H9 (cell line): ENCODE data around the gene OVOL1. TPM values are rescaled to one million over a fixed set of nuclear protein-coding genes. Genes with fewer than 3 reads are reported as not detected.
"Not testable (repeated sequence)": the region's sequence is repeated elsewhere in the genome, so short reads cannot be mapped to it uniquely, and the experiment has no call there.

Source experiments
- DNase-seq: peaks from one replicate; pipeline ENCODE4 v3.0.0-alpha.2; 2017
- H2AFZ ChIP-seq: one replicate; pipeline ENCODE4 v1.6.1; 2013; ENCODE audit warnings: mild to moderate bottlenecking, low read length, control low read depth, moderate library complexity
- H2AK5ac ChIP-seq: 2 replicates; pipeline ENCODE4 v1.6.1; 2013; ENCODE audit warnings: low read length, control low read depth, mixed read lengths; ENCODE audit not compliant: insufficient read length
- H2BK120ac ChIP-seq: one replicate; pipeline ENCODE4 v1.6.1; 2013; ENCODE audit warnings: low read depth, mild to moderate bottlenecking, low read length, control low read depth, inconsistent platforms; ENCODE audit not compliant: poor library complexity, severe bottlenecking
- H2BK12ac ChIP-seq: 2 replicates; pipeline ENCODE4 v1.6.1; 2013; ENCODE audit warnings: low read length, control low read depth, mixed read lengths, low read depth; ENCODE audit not compliant: insufficient read length
- H2BK15ac ChIP-seq: 2 replicates; pipeline ENCODE4 v1.6.1; 2013; ENCODE audit warnings: low read depth, low read length, control low read depth
- H2BK20ac ChIP-seq: one replicate; pipeline ENCODE4 v1.6.1; 2013; ENCODE audit warnings: low read depth, mild to moderate bottlenecking, low read length, control low read depth, inconsistent platforms; ENCODE audit not compliant: poor library complexity, severe bottlenecking
- H2BK5ac ChIP-seq: 2 replicates; pipeline ENCODE4 v1.6.1; 2013; ENCODE audit warnings: low read length, control low read depth, mixed read lengths; ENCODE audit not compliant: insufficient read length
- H3K14ac ChIP-seq: 2 replicates; pipeline ENCODE4 v1.6.1; 2013; ENCODE audit warnings: low read length, control low read depth; ENCODE audit not compliant: insufficient read depth
- H3K18ac ChIP-seq: 2 replicates; pipeline ENCODE4 v1.6.1; 2013; ENCODE audit warnings: low read depth, mild to moderate bottlenecking, mixed read lengths, low read length, control low read depth; ENCODE audit not compliant: insufficient read length
- H3K23ac ChIP-seq: 2 replicates; pipeline ENCODE4 v1.6.1; 2013; ENCODE audit warnings: low read length, control low read depth, mixed read lengths, low read depth; ENCODE audit not compliant: insufficient read length
- H3K23me2 ChIP-seq: 2 replicates; pipeline ENCODE4 v1.6.1; 2013; ENCODE audit warnings: low read depth, mild to moderate bottlenecking, mixed read lengths, low read length, control low read depth; ENCODE audit not compliant: insufficient read length, poor library complexity, severe bottlenecking
- H3K27ac ChIP-seq: 2 replicates; pipeline ENCODE4 v1.5.1; 2013; ENCODE audit warnings: low read length, control low read depth, mixed read lengths, low read depth; ENCODE audit not compliant: insufficient read length
- H3K27me3 ChIP-seq: 2 replicates; pipeline ENCODE4 v1.6.1; 2013; ENCODE audit warnings: low read length, control low read depth, inconsistent platforms; ENCODE audit not compliant: insufficient read depth
- H3K4ac ChIP-seq: 2 replicates; pipeline ENCODE4 v1.6.1; 2013; ENCODE audit warnings: low read depth, mild to moderate bottlenecking, control low read depth, inconsistent platforms, low read length, moderate library complexity
- H3K4me1 ChIP-seq: 2 replicates; pipeline ENCODE4 v1.6.1; 2013; ENCODE audit warnings: low read length, control low read depth, inconsistent platforms; ENCODE audit not compliant: insufficient read depth
- H3K4me2 ChIP-seq: 2 replicates; pipeline ENCODE4 v1.6.1; 2013; ENCODE audit warnings: low read length, control low read depth, mixed read lengths; ENCODE audit not compliant: insufficient read length, insufficient read depth
- H3K56ac ChIP-seq: 2 replicates; pipeline ENCODE4 v1.6.1; 2013; ENCODE audit warnings: low read depth, mild to moderate bottlenecking, mixed read lengths, low read length, control low read depth; ENCODE audit not compliant: insufficient read length
- H3K79me1 ChIP-seq: 2 replicates; pipeline ENCODE4 v1.6.1; 2013; ENCODE audit warnings: low read depth, mild to moderate bottlenecking, moderate library complexity, low read length, control low read depth, inconsistent platforms; ENCODE audit not compliant: insufficient read depth, poor library complexity, severe bottlenecking
- H3K79me2 ChIP-seq: 2 replicates; pipeline ENCODE4 v1.6.1; 2013; ENCODE audit warnings: low read length, control low read depth, inconsistent platforms; ENCODE audit not compliant: insufficient read depth
- H3K9ac ChIP-seq: 2 replicates; pipeline ENCODE4 v1.6.1; 2013; ENCODE audit warnings: low read length, control low read depth, mixed read lengths; ENCODE audit not compliant: insufficient read length; ENCODE audit errors: extremely low read depth
- H3K9me3 ChIP-seq: one replicate; pipeline ENCODE4 v1.6.1; 2013; ENCODE audit warnings: low read depth, low read length, inconsistent platforms; ENCODE audit not compliant: control insufficient read depth
- H3T11ph ChIP-seq: one replicate; pipeline ENCODE4 v1.6.1; 2013; ENCODE audit warnings: mild to moderate bottlenecking, low read length, control low read depth, inconsistent platforms
- H4K20me1 ChIP-seq: one replicate; pipeline ENCODE4 v1.6.1; 2013; ENCODE audit not compliant: control insufficient read depth, insufficient read length, insufficient read depth
- H4K5ac ChIP-seq: 2 replicates; pipeline ENCODE4 v1.6.1; 2013; ENCODE audit warnings: low read depth, mild to moderate bottlenecking, mixed read lengths, low read length, control low read depth; ENCODE audit not compliant: insufficient read length
- H4K8ac ChIP-seq: replicated peaks from 2 replicates; pipeline ENCODE4 v1.6.1; 2013; ENCODE audit warnings: low read length, control low read depth, mixed read lengths, low read depth; ENCODE audit not compliant: insufficient read length
- H4K91ac ChIP-seq: 2 replicates; pipeline ENCODE4 v1.6.1; 2013; ENCODE audit warnings: low read depth, mild to moderate bottlenecking, moderate library complexity, mixed read lengths, low read length, control low read depth; ENCODE audit not compliant: insufficient read length
- H3K27ac Mint-ChIP-seq, 3 experiments: 2 replicates in 2 of 3; 3 replicates in 1 of 3; pipeline ENCODE4 v1.8.0; 2020 to 2021; ENCODE audit warnings: mixed read lengths in 3 of 3, mild to moderate bottlenecking in 1 of 3, moderate library complexity in 1 of 3
- H3K27me3 Mint-ChIP-seq: 2 replicates; pipeline ENCODE4 v1.8.0; 2021; ENCODE audit warnings: low read depth, mild to moderate bottlenecking, moderate library complexity, mixed read lengths
- H3K36me3 Mint-ChIP-seq, 3 experiments: 2 replicates in 2 of 3; 3 replicates in 1 of 3; pipeline ENCODE4 v1.8.0; 2020 to 2021; ENCODE audit warnings: low read depth in 3 of 3, mixed read lengths in 3 of 3; ENCODE audit not compliant: insufficient read depth in 1 of 3
- H3K4me1 Mint-ChIP-seq, 2 experiments: 2 replicates each; pipeline ENCODE4 v1.8.0; 2020; ENCODE audit warnings: mixed read lengths in 2 of 2
- H3K4me3 Mint-ChIP-seq, 2 experiments: 2 replicates in 1 of 2; 3 replicates in 1 of 2; pipeline ENCODE4 v1.8.0; 2020 to 2021; ENCODE audit warnings: mild to moderate bottlenecking in 2 of 2, mixed read lengths in 2 of 2, moderate library complexity in 1 of 2
- H3K9me3 Mint-ChIP-seq, 2 experiments: 2 replicates in 1 of 2; 3 replicates in 1 of 2; pipeline ENCODE4 v1.8.0; 2020; ENCODE audit warnings: mild to moderate bottlenecking in 2 of 2, mixed read lengths in 2 of 2, moderate library complexity in 1 of 2
- WGBS: extraction: QIAGEN DNeasy Blood & Tissue Kit; methylation state at CpG from one replicate; pipeline ENCODE4 v1.1.7; 2013; ENCODE audit warnings: missing lambda C conversion rate, low lambda C conversion rate, mixed read lengths; ENCODE audit not compliant: insufficient read length; ENCODE audit errors: extremely low coverage; 5-methylcytosine and 5-hydroxymethylcytosine counted together
- total RNA-seq: library from RNA; stranded (reverse); gene quantifications from 2 replicates; pipeline ENCODE4 v1.2.1, GENCODE V29; 2021
- TF ChIP-seq, protein P1 (sequence below): fragments of 200-600 bp; sonication (generic); conservative IDR thresholded peaks from 3 replicates; pipeline ENCODE4 v1.8.0; 2021; ENCODE audit warnings: antibody characterized with exemption, mild to moderate bottlenecking

Gene OVOL1
- total RNA-seq, 1 experiment from 2014 or later, result 5.1 TPM

DNA sequence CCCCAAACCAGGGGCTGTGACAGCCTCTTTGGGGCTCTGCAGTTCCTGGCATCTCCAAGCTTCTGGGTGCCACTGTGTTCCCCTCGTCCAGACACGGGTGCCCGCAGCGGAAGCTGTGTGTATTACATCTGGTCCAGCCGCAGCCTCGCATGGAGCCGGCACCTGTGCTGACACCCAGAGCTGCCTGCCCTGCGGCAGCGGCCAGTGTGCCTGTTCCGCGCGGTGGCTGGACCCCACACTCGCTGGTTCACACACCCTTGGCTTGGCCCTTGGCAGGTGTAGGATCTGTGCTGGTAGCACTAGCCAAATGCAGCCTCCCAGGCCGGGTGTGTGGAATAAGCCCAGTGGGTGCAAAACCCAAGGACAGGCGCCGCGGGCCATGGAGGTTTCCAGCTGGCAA lies 41.8 kb upstream of the OVOL1 start:
- Mint-ChIP-seq H3K27me3 (peaks cover 56% of the 10 kb centered on the region), H3K9me3 (peaks cover 7% of the 10 kb centered on the region in 2 experiments; a peak in 3 of 5 replicates), H3K36me3 (no peaks in the 10 kb centered on the region), H3K4me3 (no peak overlapping the region), H3K4me1 (no peaks in the 10 kb centered on the region), H3K27ac (no peak overlapping the region)
- Histone ChIP-seq H4K91ac (no peak overlapping the region), H2BK120ac (no peak overlapping the region), H2BK15ac (no peak overlapping the region; the same call in 1 of the 2 replicates), H3K27ac (no peak overlapping the region), H3K9me3 (no peaks in the 10 kb centered on the region), H3K18ac (no peak overlapping the region), H3K14ac (no peak overlapping the region), H4K20me1 (no peaks in the 10 kb centered on the region), H2BK12ac (no peak overlapping the region), H3K79me2 (no peaks in the 10 kb centered on the region), H3K23me2 (no peaks in the 10 kb centered on the region), H4K5ac (no peak overlapping the region), H3K4me2 (no peak overlapping the region), H3K56ac (no peak overlapping the region), H2AK5ac (no peak overlapping the region), H2BK5ac (no peak overlapping the region), H3K4me1 (no peaks in the 10 kb centered on the region), H2BK20ac (no peak overlapping the region), H3K23ac (no peak overlapping the region), H3K4ac (no peak overlapping the region), H3T11ph (no peak overlapping the region), H3K9ac (no peak overlapping the region), H3K79me1 (no peaks in the 10 kb centered on the region), H3K27me3 (no peaks in the 10 kb centered on the region), H2AFZ (no peak overlapping the region), H4K8ac (no peak overlapping the region)
- WGBS, result no CpG with 5 or more reads among the region's 17 CpGs
- no peak for DNase-seq
- TF ChIP-seq, protein P1, sequence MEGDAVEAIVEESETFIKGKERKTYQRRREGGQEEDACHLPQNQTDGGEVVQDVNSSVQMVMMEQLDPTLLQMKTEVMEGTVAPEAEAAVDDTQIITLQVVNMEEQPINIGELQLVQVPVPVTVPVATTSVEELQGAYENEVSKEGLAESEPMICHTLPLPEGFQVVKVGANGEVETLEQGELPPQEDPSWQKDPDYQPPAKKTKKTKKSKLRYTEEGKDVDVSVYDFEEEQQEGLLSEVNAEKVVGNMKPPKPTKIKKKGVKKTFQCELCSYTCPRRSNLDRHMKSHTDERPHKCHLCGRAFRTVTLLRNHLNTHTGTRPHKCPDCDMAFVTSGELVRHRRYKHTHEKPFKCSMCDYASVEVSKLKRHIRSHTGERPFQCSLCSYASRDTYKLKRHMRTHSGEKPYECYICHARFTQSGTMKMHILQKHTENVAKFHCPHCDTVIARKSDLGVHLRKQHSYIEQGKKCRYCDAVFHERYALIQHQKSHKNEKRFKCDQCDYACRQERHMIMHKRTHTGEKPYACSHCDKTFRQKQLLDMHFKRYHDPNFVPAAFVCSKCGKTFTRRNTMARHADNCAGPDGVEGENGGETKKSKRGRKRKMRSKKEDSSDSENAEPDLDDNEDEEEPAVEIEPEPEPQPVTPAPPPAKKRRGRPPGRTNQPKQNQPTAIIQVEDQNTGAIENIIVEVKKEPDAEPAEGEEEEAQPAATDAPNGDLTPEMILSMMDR, result no peak

DNA sequence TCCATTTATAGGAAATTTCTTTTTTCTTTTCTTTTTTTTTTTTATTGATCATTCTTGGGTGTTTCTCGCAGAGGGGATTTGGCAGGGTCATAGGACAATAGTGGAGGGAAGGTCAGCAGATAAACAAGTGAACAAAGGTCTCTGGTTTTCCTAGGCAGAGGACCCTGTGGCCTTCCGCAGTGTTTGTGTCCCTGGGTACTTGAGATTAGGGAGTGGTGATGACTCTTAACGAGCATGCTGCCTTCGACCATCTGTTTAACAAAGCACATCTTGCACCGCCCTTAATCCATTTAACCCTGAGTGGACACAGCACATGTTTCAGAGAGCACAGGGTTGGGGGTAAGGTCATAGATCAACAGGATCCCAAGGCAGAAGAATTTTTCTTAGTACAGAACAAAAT lies 24.7 kb upstream of the OVOL1 start:
- WGBS, result no CpG with 5 or more reads among the region's 5 CpGs
- not testable (repeated sequence) for H3K36me3 Mint-ChIP-seq

More for the DNA sequence above, 24.7 kb upstream of the OVOL1 start:
- H2BK12ac ChIP-seq, H3K9me3 ChIP-seq, DNase-seq, H2BK120ac ChIP-seq, H2AFZ ChIP-seq, H3K4ac ChIP-seq, H4K20me1 ChIP-seq, H4K91ac ChIP-seq, H3K27me3 ChIP-seq, H3K4me2 ChIP-seq, H4K8ac ChIP-seq, H4K5ac ChIP-seq, H3K27ac Mint-ChIP-seq, H3T11ph ChIP-seq, H2BK20ac ChIP-seq, H3K4me1 ChIP-seq, H3K79me2 ChIP-seq, H3K4me1 Mint-ChIP-seq, H3K23me2 ChIP-seq, H2BK15ac ChIP-seq, H3K56ac ChIP-seq, H3K4me3 Mint-ChIP-seq, H2BK5ac ChIP-seq, H3K23ac ChIP-seq, H3K27ac ChIP-seq, H3K79me1 ChIP-seq, H2AK5ac ChIP-seq, H3K9ac ChIP-seq, H3K18ac ChIP-seq, H3K14ac ChIP-seq: not testable (repeated sequence)
- Mint-ChIP-seq H3K27me3 (peaks cover 24% of the 10 kb centered on the region), H3K9me3 (peaks cover 15 to 30% of the 10 kb centered on the region in 2 experiments)
